ENCODE results near the gene PCGF1. TPM values are rescaled to one million over a fixed set of nuclear protein-coding genes. Genes with fewer than 3 reads are reported as not detected.

The PCGF1 gene
- total and polyA plus RNA-seq, 9 of the 15 experiments (the other 6 are each of a cell fraction or from before 2014, with no cell fraction given) = 20.3 to 45.7 (median 29.3) TPM

DNA sequence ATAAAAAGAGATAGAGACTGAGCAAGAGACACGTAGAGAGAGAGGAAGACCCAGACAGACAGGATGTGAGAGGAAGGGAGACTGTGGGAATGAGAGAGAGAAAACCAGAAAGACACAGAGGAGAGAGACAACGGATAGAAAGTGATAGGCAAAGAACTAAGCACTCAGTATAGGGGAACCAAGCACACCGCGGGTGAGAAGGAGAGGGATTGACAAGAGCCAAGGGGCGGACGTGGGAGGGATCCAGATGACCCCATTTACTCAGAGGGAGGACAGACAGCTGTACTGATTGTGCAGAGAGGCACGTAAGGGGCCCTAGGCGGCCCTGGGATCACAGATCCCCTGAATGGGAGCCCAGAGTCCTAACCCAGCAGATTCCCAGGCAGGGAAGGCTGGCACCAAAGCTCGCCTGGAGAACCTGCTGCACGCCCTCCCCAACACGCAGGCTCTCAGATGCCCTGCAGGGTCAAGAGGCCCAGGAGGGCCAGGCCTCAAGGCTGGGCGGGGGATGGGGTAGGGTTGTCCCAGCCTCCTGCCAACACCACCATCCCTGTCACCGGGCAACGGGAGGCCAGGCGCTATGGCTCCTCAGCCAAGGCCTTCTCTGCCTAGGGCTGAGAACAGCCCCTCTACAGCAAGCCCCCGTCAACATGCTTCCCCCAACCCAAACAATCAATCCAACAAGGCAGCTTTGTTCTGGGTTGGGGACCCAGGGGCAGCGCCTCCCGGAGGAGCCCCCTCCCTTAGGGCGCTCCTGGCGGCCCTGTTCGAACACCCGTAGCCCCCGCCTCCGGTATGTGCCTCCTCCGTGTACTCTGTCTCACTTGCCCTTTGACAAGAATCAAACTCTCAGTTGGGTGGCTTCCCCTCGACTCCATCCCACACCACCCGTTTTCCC lies 45.7 kb upstream of the PCGF1 start (continued):
- TF ChIP-seq, protein P1, sequence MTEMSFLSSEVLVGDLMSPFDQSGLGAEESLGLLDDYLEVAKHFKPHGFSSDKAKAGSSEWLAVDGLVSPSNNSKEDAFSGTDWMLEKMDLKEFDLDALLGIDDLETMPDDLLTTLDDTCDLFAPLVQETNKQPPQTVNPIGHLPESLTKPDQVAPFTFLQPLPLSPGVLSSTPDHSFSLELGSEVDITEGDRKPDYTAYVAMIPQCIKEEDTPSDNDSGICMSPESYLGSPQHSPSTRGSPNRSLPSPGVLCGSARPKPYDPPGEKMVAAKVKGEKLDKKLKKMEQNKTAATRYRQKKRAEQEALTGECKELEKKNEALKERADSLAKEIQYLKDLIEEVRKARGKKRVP (CRISPR knock-in tag; IDR thresholded peaks at IDR 0.05) = no peak
- TF ChIP-seq, protein P2, sequence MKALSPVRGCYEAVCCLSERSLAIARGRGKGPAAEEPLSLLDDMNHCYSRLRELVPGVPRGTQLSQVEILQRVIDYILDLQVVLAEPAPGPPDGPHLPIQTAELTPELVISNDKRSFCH (CRISPR knock-in tag; IDR thresholded peaks at IDR 0.05) = no peak
- TF ChIP-seq, protein P2 (tag; IDR thresholded peaks at IDR 0.05) = no peak
- TF ChIP-seq PCBP2 (IDR thresholded peaks at IDR 0.05; ENCODE audit: low read depth, low read length, poor library complexity, severe bottlenecking) = no peak
- no peak for TF ChIP-seq CHD1 (IDR thresholded peaks at IDR 0.05; ENCODE audit: low read length)
- TF ChIP-seq ZNF282 (CRISPR knock-in tag; IDR thresholded peaks at IDR 0.05) = no peak
- TF ChIP-seq, protein P3, sequence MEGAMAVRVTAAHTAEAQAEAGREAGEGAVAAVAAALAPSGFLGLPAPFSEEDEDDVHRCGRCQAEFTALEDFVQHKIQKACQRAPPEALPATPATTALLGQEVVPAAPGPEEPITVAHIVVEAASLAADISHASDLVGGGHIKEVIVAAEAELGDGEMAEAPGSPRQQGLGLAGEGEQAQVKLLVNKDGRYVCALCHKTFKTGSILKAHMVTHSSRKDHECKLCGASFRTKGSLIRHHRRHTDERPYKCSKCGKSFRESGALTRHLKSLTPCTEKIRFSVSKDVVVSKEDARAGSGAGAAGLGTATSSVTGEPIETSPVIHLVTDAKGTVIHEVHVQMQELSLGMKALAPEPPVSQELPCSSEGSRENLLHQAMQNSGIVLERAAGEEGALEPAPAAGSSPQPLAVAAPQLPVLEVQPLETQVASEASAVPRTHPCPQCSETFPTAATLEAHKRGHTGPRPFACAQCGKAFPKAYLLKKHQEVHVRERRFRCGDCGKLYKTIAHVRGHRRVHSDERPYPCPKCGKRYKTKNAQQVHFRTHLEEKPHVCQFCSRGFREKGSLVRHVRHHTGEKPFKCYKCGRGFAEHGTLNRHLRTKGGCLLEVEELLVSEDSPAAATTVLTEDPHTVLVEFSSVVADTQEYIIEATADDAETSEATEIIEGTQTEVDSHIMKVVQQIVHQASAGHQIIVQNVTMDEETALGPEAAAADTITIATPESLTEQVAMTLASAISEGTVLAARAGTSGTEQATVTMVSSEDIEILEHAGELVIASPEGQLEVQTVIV (CRISPR knock-in tag; IDR thresholded peaks at IDR 0.05; ENCODE audit: borderline replicate concordance) = no peak
- TF ChIP-seq SRF (CRISPR knock-in tag; IDR thresholded peaks at IDR 0.05) = no peak
- TF ChIP-seq TARDBP (IDR thresholded peaks at IDR 0.05) = no peak
- 0 out of 2 replicates have a peak, but pooled peaks have one; percentile 24 for TF ChIP-seq EGR1 (conservative IDR thresholded peaks at IDR 0.05)
- TF ChIP-seq, protein P4, sequence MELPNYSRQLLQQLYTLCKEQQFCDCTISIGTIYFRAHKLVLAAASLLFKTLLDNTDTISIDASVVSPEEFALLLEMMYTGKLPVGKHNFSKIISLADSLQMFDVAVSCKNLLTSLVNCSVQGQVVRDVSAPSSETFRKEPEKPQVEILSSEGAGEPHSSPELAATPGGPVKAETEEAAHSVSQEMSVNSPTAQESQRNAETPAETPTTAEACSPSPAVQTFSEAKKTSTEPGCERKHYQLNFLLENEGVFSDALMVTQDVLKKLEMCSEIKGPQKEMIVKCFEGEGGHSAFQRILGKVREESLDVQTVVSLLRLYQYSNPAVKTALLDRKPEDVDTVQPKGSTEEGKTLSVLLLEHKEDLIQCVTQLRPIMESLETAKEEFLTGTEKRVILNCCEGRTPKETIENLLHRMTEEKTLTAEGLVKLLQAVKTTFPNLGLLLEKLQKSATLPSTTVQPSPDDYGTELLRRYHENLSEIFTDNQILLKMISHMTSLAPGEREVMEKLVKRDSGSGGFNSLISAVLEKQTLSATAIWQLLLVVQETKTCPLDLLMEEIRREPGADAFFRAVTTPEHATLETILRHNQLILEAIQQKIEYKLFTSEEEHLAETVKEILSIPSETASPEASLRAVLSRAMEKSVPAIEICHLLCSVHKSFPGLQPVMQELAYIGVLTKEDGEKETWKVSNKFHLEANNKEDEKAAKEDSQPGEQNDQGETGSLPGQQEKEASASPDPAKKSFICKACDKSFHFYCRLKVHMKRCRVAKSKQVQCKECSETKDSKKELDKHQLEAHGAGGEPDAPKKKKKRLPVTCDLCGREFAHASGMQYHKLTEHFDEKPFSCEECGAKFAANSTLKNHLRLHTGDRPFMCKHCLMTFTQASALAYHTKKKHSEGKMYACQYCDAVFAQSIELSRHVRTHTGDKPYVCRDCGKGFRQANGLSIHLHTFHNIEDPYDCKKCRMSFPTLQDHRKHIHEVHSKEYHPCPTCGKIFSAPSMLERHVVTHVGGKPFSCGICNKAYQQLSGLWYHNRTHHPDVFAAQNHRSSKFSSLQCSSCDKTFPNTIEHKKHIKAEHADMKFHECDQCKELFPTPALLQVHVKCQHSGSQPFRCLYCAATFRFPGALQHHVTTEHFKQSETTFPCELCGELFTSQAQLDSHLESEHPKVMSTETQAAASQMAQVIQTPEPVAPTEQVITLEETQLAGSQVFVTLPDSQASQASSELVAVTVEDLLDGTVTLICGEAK (IDR thresholded peaks at IDR 0.05) = no peak
- TF ChIP-seq, protein P4 (CRISPR knock-in tag; IDR thresholded peaks at IDR 0.05) = no peak

All from K562 (cell line).